Measurements from ENCODE around the gene SOX2.
A peak's percentile ranks its signal among the peaks of the same experiment; 100 is the strongest.

The SOX2 gene

DNA sequence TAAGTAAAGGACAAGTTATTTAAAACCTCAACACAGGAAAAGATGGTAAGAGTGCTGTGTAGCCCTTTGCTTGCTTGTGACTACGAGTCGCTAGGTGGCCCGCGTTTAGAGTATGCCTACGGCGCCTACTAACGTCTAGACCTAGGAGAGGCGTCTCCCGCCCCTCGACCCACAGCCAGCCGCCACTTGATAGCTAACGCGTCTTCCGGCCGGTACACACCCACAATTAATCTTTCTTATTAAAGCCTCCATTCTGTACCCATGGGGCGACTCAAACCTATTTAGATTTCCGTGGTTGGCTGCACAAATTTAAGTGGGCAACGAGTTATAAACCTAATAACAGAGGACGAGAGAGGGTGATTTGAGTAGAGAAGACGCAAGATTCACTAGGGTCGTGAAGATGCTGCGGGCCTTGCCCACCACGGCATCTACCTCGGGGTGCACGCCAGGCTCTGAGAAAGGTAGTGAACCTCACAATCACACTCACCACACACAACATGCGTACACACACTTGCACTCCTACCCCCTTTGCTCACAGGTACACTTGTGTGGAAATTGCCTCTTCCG lies 12.0 kb downstream of the SOX2 start:
- no peak for DNase-seq

DNA sequence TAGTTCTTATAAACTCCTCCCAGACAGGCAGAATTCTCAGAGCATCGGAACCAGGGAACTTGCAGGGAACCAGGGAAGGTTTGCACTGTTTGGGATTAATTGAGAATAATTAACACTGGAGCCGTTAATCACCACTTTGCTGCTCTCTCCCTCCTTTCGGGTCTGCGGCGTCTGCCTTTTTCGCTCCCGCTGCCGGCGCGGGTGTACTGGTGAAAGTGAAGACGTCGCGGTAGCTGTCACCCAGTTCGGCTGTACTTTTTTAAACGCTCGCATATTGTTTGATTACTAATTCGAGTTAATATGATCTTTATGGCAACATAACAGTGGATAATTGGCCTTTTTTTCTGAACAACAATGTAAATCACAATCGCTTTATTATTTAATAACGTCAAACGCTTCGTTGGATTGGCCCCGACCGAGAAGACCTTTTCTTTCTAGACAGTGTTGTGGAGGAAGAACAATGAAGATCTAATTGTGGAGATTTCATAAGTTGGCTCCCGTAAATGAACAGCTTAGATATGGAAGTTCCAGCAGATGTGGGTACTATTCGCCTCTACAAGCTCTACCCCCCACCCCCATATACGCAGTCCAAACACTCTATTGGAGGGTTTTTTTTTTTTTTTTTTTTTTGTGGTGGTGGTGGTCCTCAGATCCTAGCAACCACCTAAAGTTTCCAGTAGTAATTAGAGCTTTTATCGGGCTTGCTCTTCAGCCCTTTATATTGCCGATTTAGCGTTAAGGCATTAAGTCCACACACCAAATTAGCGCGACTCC lies 12.7 kb downstream of the SOX2 start:
- no peak for DNase-seq

DNA sequence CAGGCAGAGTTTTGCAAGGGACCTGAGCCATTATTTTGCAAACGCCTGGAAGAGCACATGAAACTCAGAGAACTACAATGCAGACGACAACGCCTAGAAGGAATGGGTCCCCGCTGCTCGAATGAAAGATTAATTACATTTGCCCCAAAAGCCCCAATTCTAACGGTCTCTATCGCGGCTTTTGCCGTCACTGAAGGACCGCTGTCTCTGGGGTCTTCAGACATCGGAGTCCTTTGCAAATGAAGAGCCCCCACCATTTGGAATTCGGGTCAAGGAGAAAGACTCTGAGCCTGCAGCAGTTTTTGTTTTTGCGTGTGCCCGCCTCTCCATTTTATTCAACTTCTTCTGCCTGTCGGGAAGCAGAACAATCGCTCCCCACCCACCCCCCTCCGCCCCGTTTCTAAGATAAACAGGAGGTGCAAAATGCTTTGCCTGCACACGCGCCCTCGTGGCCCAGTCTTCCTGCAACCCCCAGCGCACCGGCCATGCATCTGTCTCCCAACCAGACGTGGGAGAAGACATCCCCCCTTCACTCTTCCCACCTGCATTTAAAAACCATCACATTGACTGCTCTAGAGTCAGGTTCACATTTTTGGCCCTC lies 13.5 kb downstream of the SOX2 start:
- DNase-seq = no peak

DNA sequence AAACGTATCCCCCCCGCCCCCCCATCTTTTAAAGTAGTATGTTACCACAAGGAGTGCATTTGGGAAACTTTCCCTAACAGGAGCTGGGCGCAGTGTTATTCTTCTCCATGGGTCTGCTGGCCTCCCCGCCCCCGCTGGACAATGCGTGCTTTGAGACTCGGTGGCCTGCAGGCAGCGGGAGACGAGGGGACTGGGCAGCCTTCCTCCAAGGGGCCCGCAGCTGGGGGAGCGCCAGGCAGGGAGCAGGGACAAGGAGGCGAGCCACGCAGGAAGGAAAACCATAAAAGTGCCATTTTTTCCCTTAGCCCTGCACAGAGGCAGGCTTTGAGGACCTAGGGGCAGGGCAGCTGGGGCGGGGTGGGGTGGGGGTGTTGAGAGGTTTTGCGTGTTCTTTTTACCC lies 14.1 kb downstream of the SOX2 start:
- DNase-seq = no peak

DNA sequence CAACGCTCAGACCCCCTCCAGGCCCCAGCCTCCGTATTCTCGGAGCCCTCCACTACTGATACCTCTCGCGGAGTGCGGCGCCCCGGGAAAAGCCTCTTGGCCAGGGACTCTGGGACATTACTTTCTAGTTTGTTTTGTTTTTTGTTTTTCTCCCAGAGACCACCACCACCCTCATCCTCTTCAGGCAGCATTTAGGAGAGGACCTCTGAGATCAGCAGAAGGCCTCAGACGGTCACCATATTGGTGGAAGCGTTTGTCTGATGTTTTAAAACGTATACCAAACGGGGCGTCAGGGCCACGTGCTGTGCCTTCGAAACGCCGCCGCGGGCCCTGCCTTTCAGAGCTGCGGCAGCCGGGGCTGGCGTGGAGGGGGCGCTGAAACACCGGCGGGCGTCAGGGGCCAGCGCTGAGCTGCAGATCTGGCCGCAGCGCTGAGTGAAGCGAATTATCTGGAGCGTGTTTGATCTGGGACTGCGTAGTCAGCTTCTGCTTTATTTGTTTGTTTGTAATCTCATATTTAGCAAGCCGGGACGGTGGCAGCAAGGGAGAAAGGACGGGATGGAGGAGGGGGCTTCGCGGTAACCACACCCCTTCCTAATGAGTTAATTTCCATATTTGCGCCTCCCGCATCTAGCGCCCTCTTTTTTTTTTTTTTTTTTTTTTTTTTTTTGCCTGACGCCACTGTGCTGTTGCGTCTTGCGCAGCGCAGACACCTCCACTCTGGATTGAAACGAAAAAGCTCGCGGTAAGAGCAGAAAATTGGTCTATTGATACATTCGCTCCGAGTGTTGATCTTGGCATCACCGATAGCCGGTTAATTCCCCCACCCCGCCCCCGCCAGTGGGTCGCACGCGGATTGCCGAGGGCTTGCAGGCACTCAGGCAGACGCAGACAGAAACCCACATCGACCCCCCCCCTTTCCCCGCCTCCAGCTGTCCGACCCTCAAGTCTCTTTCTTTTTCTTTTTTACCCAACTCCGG lies 14.9 kb downstream of the SOX2 start:
- no peak for DNase-seq

DNA sequence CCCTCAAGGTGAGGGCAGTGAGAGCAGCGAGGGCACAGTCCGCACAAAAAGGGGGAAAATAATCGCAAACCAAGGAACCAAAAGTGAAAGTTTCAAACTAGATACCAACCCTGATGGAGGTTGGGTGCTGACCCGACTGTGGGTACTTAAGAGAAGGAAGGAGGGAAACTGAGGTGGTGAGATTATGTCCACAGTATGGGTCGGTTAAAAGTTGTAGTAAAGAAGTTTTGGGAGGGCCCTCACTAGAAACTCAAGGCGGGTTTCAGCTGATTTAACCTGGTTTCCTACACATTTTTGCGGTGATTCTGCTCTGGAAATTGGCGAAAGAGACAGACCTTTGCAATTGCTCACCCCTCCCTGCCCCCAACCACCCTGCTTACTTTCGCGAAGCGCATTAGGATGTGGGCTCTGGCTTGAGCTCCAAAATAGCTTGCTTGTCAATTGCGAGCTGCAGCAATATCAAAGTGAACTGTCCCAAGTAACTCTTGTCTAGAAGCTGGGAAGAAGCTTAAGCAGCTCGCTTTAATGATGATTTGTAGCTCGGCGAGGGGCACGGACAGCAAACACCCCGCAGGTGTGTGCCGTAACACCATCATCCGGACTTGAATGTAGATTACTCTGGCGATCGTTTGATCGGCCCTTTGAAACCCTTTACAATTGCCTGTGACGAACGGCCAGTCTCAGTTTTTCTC lies 15.8 kb downstream of the SOX2 start:
- DNase-seq = no peak

DNA sequence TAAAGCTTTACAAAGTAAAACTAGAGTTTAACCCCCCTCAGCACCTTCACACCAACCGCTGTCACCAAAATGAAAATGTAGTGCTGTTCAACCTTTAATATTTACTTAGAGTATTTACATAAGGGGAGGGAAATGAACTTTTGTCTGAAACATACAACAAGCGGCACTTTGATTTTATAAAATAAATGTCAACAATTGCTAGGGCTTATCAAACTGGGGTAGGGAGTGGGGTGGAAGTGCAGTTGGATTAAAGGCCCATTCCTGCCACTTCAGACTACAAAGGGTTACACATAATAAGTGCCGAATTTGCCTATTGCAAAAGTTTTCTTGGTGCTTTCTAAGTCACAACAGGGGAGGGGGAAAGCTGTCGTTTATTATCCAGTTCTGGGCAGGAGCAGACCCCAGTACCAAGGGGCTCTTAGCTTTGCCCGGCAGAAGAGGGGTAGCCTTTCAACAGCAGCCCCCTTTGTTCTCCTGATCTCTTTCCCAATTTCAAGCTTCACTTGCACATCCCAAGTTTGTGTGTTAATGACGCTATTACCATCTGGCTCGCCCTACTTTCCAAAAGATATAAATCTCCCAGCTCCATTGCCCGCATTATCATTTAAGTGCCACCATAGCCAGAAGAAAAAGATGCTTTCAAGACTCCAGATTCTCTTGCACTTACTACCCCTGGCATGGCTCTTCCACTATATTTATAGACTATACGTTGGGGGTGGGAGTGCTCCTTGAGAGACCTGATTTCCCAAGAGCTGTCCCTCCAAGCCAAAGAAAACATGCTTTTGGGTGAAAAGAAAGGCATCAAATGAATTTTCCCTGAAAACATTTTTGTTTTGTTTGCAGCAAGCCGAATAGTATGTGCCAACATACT lies 17.0 kb downstream of the SOX2 start:
- DNase-seq = no peak

DNA sequence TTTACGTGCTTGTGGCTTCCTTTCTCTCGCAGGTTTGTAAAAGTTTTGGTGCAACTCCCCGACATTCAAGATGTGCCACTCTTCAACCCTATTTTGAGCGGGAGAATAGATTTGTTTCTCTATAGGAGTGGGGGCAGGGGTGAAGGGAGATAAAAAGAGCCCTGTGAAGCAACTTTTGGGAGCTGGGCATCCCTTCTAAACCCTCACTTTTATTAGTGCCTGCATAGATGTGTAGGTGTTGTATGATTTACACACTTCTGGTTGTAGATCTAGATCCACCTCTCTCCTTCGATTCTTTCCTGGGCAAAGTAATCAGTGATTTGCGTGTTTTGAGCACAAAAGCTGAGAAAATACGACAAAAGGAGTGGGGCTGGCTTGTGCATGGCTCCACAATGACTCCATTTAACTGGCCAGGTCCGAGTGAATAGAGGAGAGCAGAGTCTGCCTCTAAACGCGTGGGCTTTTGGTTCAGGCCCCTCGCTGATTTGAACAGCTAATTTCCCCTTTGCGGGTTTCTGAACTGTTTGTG lies 17.7 kb downstream of the SOX2 start:
- no peak for DNase-seq

DNA sequence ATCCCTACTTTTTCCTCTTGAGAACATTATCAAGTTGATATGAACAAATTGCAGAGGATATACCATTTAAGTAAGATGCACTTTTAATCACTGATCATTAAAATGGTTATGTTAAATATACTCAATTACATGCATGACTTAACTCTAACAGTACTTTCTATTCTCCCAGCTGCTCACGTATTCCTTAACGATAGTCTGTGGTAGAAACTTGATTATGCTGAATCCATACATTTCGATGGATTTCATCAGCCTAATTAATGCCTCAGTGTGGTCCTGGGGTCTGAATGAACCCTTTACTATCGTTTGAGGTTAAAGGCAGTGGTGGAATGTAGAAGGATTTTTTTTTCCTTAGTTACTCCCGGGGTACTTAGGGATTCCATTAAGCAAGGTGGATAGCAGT lies 18.6 kb downstream of the SOX2 start:
- DNase-seq = no peak

DNA sequence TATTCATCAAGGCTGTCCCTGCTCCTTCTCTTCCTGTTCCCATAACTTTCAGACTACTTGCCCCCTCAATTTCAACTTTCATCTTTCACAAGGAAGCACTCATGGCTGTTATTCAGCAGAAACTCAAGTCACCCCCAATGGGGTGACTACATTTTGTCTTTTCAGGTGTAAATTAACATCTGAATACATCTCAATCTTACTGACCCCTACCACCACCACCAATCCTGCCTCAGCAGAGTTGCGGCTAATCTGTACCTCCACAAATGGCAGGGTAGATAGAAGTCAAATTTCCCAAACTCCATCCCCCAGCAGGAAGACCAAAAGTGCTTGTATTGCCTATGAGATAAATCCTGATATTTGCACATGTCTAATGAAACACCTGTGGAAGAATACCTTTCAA lies 19.2 kb downstream of the SOX2 start:
- no peak for DNase-seq

DNA sequence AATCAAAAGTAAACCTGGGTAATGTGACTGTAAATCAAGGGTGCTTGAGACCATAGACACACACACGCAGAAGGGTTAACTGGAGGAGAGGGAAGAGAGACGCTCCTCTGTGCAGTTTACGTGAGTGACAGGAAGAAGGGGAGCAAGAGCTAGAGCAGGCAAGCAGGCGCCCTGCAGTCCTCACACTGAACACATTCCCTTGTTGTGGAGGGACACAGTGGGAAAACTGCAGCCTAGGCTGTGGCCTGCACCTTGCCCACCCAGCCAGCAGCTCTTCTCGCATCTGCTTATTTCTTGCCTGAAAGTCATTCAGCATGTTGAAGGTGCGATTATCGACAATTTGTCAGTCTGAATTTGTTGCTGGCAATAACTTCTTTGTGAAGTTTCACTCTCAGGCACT lies 24.2 kb downstream of the SOX2 start:
- DNase-seq = no peak

DNA sequence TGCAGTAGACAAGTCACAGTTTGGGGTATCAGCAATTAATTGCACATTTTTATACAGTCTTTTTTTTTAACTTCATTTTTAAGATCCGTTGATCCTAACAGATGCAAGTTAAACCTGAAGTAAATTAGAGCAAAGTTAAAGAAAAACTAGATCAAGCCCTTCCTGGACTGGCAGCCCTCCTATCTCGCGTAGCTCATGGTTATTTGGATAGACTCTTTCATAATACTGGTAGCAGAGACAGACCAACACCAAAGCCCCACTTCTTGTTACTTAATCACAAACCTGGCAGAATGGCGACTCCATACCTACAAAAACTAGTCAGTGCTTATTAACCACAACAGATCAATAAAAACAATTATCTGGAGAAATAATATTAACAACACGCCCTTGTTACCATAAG lies 26.8 kb downstream of the SOX2 start:
- no peak for DNase-seq

DNA sequence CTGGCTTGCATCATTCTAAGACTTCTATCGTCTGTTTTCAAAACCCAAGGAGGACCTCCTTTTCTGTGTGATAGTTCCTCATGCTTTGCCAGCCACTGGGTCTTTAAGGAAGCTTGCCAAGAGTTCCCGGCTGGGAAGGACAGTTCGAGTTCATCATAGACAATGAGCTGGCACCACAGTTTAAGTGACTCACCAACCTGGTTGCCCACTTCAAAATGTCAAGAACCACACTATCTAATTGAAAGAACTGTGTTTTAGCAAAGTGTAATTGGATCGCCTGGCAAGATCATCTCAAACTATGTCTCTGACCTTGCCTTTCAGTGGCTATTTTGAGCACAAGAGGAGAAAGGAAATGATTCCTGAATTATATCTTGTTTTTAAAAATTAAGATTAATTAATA lies 27.9 kb downstream of the SOX2 start:
- no peak for DNase-seq

DNA sequence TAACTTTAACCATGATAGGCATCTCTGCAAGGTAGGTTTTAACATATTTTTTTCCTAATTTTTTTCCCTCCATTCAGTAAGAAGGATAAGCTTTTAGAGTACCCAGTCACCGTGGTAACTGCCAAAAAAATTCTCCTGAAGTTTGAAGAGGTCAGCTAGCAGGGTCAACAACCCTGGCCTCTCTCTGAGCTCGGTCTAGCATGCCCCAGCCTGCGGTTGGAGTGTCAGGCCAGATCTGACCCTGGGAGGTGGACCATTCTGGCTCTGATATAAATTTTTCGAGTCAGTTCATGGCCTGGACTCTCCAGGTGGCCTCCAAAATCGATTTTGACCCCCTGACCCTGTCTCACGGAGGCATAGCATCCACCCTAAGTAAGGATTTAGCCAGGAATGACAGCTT lies 29.7 kb downstream of the SOX2 start:
- DNase-seq = no peak

DNA sequence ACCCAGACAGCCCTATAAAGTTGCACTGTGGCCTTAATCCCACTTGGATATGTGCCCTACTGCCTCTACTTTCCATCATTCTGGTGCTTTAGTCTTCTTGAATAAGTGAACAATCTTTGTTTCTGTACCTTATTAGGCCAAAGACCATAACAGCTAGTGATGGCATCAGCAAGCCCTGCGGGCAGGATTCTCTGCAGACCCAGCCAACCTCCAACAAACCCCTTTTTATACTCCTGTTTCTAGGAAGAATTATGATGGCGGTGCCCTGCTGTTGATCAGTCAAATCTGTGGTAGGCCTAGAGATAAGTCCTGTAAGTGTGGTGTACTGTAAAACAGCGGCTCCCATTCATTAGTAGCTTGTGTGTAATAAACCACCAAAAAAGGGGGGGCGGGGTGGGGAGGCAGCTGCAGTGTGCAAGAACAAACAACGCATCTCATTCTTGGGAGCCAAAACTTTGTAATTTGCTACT lies 40.5 kb downstream of the SOX2 start:
- DNase-seq = no peak

DNA sequence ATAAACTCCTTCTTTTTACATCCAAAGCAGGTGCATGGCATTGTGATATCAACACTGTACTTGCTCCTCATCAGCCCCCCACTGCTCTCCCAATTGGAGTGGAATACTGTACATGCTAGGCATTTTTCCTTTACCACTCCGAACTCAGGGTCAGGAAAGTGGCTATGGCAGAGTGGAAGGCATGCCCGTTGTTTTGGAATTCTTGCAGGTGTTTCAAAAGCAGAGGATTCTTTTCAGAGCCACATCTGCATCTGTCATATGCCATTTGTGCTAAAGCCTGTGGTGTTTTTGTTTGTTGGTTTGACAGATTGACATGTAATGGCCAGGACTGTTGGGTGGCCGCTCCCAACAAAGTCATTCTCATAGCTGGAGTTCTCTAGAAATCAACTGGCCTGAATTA lies 41.7 kb downstream of the SOX2 start:
- no peak for DNase-seq

DNA sequence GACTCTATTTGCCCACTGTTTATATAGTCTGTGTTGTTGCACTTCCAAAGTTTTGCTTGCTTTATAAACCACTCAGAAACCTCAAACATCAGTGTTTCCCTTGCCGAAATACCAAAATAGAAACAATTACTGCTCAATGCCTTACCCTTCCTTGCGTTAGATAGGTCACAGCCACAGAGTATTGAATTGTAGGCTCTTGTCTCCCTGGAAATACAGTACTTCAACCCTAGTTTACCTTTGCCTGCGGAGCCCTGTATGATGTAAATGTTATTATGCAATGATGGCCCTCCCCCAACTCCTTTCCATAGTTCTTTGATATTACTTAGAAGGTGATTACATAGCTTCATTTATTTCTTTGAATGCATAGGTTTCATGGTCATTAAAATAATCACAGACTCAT lies 44.2 kb downstream of the SOX2 start:
- no peak for DNase-seq

DNA sequence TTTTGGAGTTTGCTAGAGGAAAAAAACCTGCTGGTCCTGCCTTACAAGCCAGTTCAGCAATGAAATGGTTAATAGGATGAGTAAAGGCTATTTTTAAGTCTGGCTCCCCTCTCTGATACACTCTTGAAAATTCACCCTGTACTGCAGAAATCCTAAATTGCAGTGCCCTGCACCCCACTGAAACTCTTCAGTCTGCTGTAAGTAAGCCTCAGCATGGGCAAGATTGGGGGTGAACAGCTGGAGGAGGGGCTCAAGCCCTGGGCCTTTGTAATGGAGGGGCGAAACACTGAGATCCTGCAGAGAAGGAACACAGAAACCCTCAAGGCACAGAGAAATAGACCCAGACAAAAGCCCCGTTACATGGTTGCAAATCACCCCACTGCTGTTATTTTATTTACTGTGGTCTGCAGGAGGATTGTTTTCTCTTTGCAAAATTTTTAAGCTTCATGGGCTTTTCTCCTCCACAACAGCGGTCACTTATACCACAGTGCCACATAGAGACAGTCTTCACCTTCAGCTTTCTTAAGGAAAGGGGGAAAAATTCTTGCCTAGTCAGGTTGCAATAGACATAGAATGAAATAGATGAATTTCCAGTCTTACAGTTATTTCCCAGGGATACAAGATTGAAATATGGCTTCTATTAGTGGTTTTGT lies 45.0 kb downstream of the SOX2 start:
- DNase-seq = peak; percentile 60

DNA sequence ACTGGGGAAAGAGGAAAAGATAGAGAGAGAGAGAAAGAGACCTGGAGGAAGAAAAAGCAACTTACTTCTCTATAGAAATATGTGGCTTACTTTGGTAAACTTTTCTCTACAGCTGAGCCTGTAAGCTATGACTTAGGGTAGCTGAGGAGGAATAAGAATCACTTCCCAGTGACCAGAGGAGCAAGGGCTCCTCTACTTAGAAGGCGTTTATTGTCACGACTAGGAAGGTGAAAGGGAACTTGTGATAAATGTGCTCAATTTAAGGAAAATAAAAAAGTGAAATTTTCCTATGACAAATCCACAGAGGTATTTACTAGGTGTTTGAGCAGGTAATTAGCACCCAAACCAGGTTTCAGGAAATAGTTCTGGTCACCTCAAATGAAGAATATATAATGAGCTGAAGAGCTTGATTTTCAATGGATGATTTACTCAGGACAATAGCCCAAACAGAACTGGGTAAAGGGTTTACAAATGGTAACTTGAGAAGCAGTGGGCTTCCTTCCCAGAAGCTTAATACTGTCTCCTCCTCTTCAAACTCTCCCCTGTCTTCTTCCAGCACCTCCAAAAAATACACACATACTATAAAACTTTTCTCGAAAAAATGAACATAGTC lies 46.1 kb downstream of the SOX2 start:
- no peak for DNase-seq

DNA sequence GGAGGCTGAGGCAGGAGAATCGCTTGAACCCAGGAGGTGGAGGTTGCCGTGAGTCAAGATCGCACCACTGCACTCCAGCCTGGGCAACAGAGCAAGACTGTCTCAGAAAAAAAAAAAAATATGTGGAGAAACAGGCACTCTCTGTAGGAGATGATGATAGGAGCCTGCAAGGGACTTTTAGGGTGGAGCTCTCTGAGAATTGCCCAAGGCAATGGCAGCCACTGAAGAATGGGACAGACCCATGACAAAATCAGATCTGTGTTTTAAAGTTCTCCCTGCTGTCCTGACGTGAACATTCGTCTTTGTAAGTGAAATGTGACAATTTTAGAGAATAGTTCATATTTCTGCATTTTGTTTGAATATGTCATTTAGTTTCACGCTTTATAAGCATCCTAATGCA lies 50.2 kb downstream of the SOX2 start:
- DNase-seq = no peak
